HepG2 (cell line): Measurements from ENCODE around the gene ARHGDIA. TPM values are rescaled to one million over a fixed set of nuclear protein-coding genes. Genes with fewer than 3 reads are reported as not detected.
A peak's percentile ranks its signal among the peaks of the same experiment; 100 is the strongest.

Source experiments
- BCLAF1 ChIP-seq: fragments of 450-650 bp; IDR thresholded peaks from 2 replicates; pipeline ENCODE4 v1.6.1; 2017; ENCODE audit warnings: mild to moderate bottlenecking
- CC2D1A ChIP-seq: sonication (generic); formaldehyde crosslinking; IDR thresholded peaks from 2 replicates; pipeline ENCODE4 v1.8.1; 2023; ENCODE audit warnings: mild to moderate bottlenecking, missing genetic modification reagents
- GABPB1 ChIP-seq: IDR thresholded peaks from 2 replicates; pipeline ENCODE4 v1.6.1; 2016; ENCODE audit warnings: mild to moderate bottlenecking, missing genetic modification reagents, moderate library complexity, missing compliant biosample characterization
- MED1 ChIP-seq: sonication (generic); formaldehyde crosslinking; IDR thresholded peaks from 2 replicates; pipeline ENCODE4 v1.4.0; 2020; ENCODE audit warnings: missing genetic modification reagents
- MED8 ChIP-seq: sonication (generic); formaldehyde crosslinking; IDR thresholded peaks from 2 replicates; pipeline ENCODE4 v1.8.1; 2023; ENCODE audit warnings: mild to moderate bottlenecking, missing genetic modification reagents; ENCODE audit not compliant: insufficient replicate concordance
- PITX1 ChIP-seq: sonication (generic); formaldehyde crosslinking; IDR thresholded peaks from 2 replicates; pipeline ENCODE4 v1.5.1; 2020; ENCODE audit warnings: mild to moderate bottlenecking, missing genetic modification reagents
- UBTF ChIP-seq: sonication (generic); formaldehyde crosslinking; IDR thresholded peaks from 2 replicates; pipeline ENCODE4 v1.4.0; 2020; ENCODE audit warnings: mild to moderate bottlenecking, missing genetic modification reagents
- USF2 ChIP-seq, 2 experiments: sonication (generic) in 1 of 2; formaldehyde crosslinking in 1 of 2; IDR thresholded peaks; 2 replicates each; pipeline versions ENCODE4 v1.5.1 to v1.6.1; 2011 to 2020; ENCODE audit warnings: borderline replicate concordance in 1 of 2, low read depth in 1 of 2, low read length in 1 of 2, mild to moderate bottlenecking in 1 of 2, missing genetic modification reagents in 1 of 2, moderate library complexity in 1 of 2
- ZFP36L1 ChIP-seq: sonication (generic); formaldehyde crosslinking; IDR thresholded peaks from 2 replicates; pipeline ENCODE4 v1.8.0; 2022; ENCODE audit warnings: mild to moderate bottlenecking, missing genetic modification reagents, moderate library complexity
- ZMYM4 ChIP-seq: sonication (generic); formaldehyde crosslinking; IDR thresholded peaks from 2 replicates; pipeline ENCODE4 v1.8.1; 2023; ENCODE audit warnings: mild to moderate bottlenecking, missing genetic modification reagents
- ZNF772 ChIP-seq: sonication (generic); formaldehyde crosslinking; IDR thresholded peaks from 2 replicates; pipeline ENCODE4 v1.5.0; 2020; ENCODE audit warnings: mild to moderate bottlenecking, missing genetic modification reagents
- polyA plus RNA-seq, 8 experiments: library from polyadenylated mRNA; depleted of rRNA in 3 of 8; stranded (reverse) in 7 of 8; unstranded in 1 of 8; fragments of >200 nt; fragmentation: Illumina TruSeq in 4 of 8; extraction: Trizol in 4 of 8; gene quantifications; 2 replicates each; pipeline versions ENCODE4 v1.2.1 to v1.2.3, GENCODE V29; 2011 to 2016; ENCODE audit warnings: low read depth in 4 of 8, missing spikeins in 1 of 8, mixed read lengths in 1 of 8; ENCODE audit not compliant: insufficient read depth in 1 of 8
- total RNA-seq, 5 experiments: library from RNA; depleted of rRNA; stranded (reverse); fragments of >200 nt; fragmentation: Illumina TruSeq; extraction: Trizol; gene quantifications; 2 replicates each; pipeline ENCODE4 v1.2.3, GENCODE V29; 2016; ENCODE audit warnings: low read depth in 1 of 5
- TF ChIP-seq, protein P1 (sequence below): sonication (generic); formaldehyde crosslinking; conservative IDR thresholded peaks from 2 replicates; pipeline ENCODE4 v1.4.0; 2020; ENCODE audit warnings: mild to moderate bottlenecking, missing genetic modification reagents, moderate library complexity
- TF ChIP-seq, protein P2 (sequence below): sonication (generic); formaldehyde crosslinking; IDR thresholded peaks from 2 replicates; pipeline ENCODE4 v1.5.0; 2020; ENCODE audit warnings: missing genetic modification reagents

Gene ARHGDIA
- total and polyA plus RNA-seq, 2 of the 13 experiments (the other 11 are each of a cell fraction or from before 2014, with no cell fraction given), result 40.0 to 64.0 TPM

GRCh38 chr17:81871387-81872230 lies 472 bp upstream of the ARHGDIA start (continued):
- no peak; the same call in 1 of the 2 replicates for TF ChIP-seq USF2 (IDR thresholded peaks at IDR 0.05; ENCODE audit: low read depth, low read length)
- TF ChIP-seq USF2 (CRISPR knock-in tag; IDR thresholded peaks at IDR 0.05; ENCODE audit: borderline replicate concordance), result 0 out of 2 replicates have a peak, but pooled peaks have one; percentile 51
- peak; percentile 76 for TF ChIP-seq UBTF
- TF ChIP-seq, protein P1, sequence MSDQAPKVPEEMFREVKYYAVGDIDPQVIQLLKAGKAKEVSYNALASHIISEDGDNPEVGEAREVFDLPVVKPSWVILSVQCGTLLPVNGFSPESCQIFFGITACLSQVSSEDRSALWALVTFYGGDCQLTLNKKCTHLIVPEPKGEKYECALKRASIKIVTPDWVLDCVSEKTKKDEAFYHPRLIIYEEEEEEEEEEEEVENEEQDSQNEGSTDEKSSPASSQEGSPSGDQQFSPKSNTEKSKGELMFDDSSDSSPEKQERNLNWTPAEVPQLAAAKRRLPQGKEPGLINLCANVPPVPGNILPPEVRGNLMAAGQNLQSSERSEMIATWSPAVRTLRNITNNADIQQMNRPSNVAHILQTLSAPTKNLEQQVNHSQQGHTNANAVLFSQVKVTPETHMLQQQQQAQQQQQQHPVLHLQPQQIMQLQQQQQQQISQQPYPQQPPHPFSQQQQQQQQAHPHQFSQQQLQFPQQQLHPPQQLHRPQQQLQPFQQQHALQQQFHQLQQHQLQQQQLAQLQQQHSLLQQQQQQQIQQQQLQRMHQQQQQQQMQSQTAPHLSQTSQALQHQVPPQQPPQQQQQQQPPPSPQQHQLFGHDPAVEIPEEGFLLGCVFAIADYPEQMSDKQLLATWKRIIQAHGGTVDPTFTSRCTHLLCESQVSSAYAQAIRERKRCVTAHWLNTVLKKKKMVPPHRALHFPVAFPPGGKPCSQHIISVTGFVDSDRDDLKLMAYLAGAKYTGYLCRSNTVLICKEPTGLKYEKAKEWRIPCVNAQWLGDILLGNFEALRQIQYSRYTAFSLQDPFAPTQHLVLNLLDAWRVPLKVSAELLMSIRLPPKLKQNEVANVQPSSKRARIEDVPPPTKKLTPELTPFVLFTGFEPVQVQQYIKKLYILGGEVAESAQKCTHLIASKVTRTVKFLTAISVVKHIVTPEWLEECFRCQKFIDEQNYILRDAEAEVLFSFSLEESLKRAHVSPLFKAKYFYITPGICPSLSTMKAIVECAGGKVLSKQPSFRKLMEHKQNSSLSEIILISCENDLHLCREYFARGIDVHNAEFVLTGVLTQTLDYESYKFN, result peak; percentile 60
- TF ChIP-seq, protein P2, sequence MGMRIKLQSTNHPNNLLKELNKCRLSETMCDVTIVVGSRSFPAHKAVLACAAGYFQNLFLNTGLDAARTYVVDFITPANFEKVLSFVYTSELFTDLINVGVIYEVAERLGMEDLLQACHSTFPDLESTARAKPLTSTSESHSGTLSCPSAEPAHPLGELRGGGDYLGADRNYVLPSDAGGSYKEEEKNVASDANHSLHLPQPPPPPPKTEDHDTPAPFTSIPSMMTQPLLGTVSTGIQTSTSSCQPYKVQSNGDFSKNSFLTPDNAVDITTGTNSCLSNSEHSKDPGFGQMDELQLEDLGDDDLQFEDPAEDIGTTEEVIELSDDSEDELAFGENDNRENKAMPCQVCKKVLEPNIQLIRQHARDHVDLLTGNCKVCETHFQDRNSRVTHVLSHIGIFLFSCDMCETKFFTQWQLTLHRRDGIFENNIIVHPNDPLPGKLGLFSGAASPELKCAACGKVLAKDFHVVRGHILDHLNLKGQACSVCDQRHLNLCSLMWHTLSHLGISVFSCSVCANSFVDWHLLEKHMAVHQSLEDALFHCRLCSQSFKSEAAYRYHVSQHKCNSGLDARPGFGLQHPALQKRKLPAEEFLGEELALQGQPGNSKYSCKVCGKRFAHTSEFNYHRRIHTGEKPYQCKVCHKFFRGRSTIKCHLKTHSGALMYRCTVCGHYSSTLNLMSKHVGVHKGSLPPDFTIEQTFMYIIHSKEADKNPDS, result peak; percentile 43; the same call in 1 of the 2 replicates
- TF ChIP-seq MED1 (CRISPR knock-in tag), result peak; percentile 88
- TF ChIP-seq ZMYM4 (CRISPR knock-in tag), result no peak; the same call in none of the 2 replicates
- TF ChIP-seq MED8 (CRISPR knock-in tag), result peak; percentile 85
- peak; percentile 48; the same call in 1 of the 2 replicates for TF ChIP-seq PITX1 (CRISPR knock-in tag)
- TF ChIP-seq CC2D1A (CRISPR knock-in tag), result peak; percentile 74; the same call in 1 of the 2 replicates
- TF ChIP-seq GABPB1 (CRISPR knock-in tag), result peak; percentile 92
- no peak for TF ChIP-seq BCLAF1
- TF ChIP-seq ZFP36L1 (CRISPR knock-in tag), result peak; percentile 93
- 0 out of 2 replicates have a peak, but pooled peaks have one; percentile 81 for TF ChIP-seq ZNF772
